Activated CD8-positive, alpha-beta memory T cell treated with anti-CD3 and anti-CD28 coated beads, Interleukin-2, amount 50 U/mL, for 1 hour (primary cell): ENCODE results near the gene FLT3.
"Not testable (repeated sequence)": the region's sequence is repeated elsewhere in the genome, so short reads cannot be mapped to it uniquely, and the experiment has no call there.

Experiments used
- DNase-seq: peaks from one replicate; pipeline ENCODE4 v3.0.0-alpha.2; 2020; ENCODE audit errors: extremely low read depth

FLT3 gene

GRCh38 chr13:28044608-28045007, 55.8 kb downstream of the FLT3 start:
- no peak for DNase-seq

GRCh38 chr13:28043224-28043623, 57.2 kb downstream of the FLT3 start:
- DNase-seq: no peak

GRCh38 chr13:28041501-28041900, 58.9 kb downstream of the FLT3 start:
- no peak for DNase-seq

GRCh38 chr13:28041031-28041461, 59.3 kb downstream of the FLT3 start:
- DNase-seq: no peak

- DNase-seq: no peak
Observed at GRCh38 chr13:28037399-28037798, 63.0 kb downstream of the FLT3 start.

- no peak for DNase-seq
Observed at GRCh38 chr13:28035146-28035782, 65.1 kb downstream of the FLT3 start.

- no peak for DNase-seq
Observed at GRCh38 chr13:28033894-28034655, 66.3 kb downstream of the FLT3 start.

GRCh38 chr13:28032438-28032837, 67.9 kb downstream of the FLT3 start:
- DNase-seq: not testable (repeated sequence)

GRCh38 chr13:28031896-28032288, 68.5 kb downstream of the FLT3 start:
- no peak for DNase-seq

GRCh38 chr13:28031220-28031895, 69.0 kb downstream of the FLT3 start:
- DNase-seq: no peak

- DNase-seq: no peak
Observed at GRCh38 chr13:28027607-28028364, 72.6 kb downstream of the FLT3 start.

GRCh38 chr13:28027071-28027470, 73.3 kb downstream of the FLT3 start:
- no peak for DNase-seq

GRCh38 chr13:28026508-28026907, 73.9 kb downstream of the FLT3 start:
- no peak for DNase-seq

GRCh38 chr13:28022848-28023518, 77.4 kb downstream of the FLT3 start:
- DNase-seq: no peak

GRCh38 chr13:28014301-28014700, 86.1 kb downstream of the FLT3 start:
- DNase-seq: no peak

GRCh38 chr13:28013482-28013881, 86.9 kb downstream of the FLT3 start:
- DNase-seq: no peak

GRCh38 chr13:28012896-28013295, 87.5 kb downstream of the FLT3 start:
- DNase-seq: no peak

- no peak for DNase-seq
Observed at GRCh38 chr13:28012383-28012782, 88.0 kb downstream of the FLT3 start.

- no peak for DNase-seq
Observed at GRCh38 chr13:28010046-28010445, 90.3 kb downstream of the FLT3 start.

- not testable (repeated sequence) for DNase-seq
Observed at GRCh38 chr13:28005016-28005415, 95.4 kb downstream of the FLT3 start.

- DNase-seq: no peak
Observed at GRCh38 chr13:28002886-28003698, 97.3 kb downstream of the FLT3 start.
